ENCODE measurements around the gene FCSK. TPM values are rescaled to one million over a fixed set of nuclear protein-coding genes. Genes with fewer than 3 reads are reported as not detected.

The FCSK gene
- total and polyA plus RNA-seq, 8 donors = 11.7 to 33.6 (median 15.2) TPM

DNA sequence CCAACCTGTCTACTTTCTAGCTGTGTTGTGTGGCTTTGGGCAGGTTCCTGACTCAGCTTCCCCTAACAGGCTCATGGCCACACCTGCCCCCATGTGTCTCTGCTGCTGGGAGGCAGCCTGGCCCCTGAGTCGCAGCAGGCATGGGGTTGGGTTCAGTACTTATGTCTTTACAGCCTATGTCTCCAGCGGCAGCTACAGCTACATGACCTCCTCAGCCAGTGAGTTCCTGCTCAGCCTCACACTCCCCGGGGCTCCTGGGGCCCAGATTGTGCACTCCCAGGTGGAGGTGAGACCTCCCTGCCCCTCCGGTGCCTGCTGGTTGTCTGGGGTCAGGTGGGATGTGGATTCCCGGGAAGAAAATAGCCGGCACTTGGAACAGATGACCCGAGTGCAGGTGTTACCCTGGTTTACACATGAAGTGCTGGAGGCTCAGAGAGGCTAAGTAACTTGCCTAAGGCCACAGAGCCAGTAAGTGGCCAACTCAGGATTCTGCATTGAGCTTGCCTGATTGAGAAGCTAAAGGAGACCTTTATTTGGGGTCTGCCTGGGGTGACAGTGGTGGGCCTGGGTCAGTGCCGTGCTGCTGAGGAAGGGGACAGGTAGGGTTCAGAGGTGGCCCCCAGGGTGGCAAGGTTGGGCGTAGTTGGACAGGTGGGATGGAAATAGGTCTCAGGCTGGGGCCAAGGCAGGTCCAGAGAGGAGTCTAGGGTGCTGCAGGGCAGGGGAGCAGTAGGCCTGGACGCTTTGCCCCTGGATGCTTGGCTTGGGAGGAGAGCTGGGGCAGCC, 15.9 kb downstream of the FCSK start:
- Histone ChIP-seq H3K9me3 (no peaks in the 10 kb centered on the region), H3K36me3 (peaks cover 0 to 18% (median 2%) of the 10 kb centered on the region in 3 donors), H3K4me1 (no peaks in the 10 kb centered on the region), H3K27ac (no peak overlapping the region), H3K27me3 (no peaks in the 10 kb centered on the region), H3K4me3 (no peak overlapping the region)
- DNase-seq = peak in 1 of 6 donors; percentile 50
- 93 to 97% methylated on average over 10 of the region's 10 CpGs for WGBS, 2 donors
- intact Hi-C loops (cut with DNase I) = loop anchor here in 2 of 3 donors (5.0 to 10.0 kb wide), 2 partner anchors 73 to 76 kb away; no protein-coding TSS in a partner anchor
- TF ChIP-seq, protein P1, sequence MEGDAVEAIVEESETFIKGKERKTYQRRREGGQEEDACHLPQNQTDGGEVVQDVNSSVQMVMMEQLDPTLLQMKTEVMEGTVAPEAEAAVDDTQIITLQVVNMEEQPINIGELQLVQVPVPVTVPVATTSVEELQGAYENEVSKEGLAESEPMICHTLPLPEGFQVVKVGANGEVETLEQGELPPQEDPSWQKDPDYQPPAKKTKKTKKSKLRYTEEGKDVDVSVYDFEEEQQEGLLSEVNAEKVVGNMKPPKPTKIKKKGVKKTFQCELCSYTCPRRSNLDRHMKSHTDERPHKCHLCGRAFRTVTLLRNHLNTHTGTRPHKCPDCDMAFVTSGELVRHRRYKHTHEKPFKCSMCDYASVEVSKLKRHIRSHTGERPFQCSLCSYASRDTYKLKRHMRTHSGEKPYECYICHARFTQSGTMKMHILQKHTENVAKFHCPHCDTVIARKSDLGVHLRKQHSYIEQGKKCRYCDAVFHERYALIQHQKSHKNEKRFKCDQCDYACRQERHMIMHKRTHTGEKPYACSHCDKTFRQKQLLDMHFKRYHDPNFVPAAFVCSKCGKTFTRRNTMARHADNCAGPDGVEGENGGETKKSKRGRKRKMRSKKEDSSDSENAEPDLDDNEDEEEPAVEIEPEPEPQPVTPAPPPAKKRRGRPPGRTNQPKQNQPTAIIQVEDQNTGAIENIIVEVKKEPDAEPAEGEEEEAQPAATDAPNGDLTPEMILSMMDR (IDR thresholded peaks at IDR 0.05) = no peak
- peak in 1 of 4 donors; percentile 12 for ATAC-seq
- no peak for FAIRE-seq

DNA sequence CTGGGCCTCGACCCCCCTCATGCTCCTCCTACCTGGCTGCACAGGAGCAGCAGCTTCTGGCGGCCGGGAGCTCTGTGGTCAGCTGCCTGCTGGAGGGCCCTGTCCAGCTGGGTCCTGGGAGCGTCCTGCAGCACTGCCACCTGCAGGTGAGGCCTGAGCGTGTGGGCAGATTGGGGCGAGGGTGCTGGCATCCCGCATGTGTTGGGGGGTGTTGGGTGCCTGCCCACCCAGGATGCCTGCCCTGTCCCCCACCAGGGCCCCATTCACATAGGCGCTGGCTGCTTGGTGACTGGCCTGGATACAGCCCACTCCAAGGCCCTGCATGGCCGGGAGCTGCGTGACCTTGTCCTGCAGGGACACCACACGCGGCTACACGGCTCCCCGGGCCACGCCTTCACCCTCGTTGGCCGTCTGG, 16.5 kb downstream of the FCSK start:
- Histone ChIP-seq H3K4me1 (no peaks in the 10 kb centered on the region), H3K27me3 (no peaks in the 10 kb centered on the region), H3K9me3 (no peaks in the 10 kb centered on the region), H3K4me3 (no peak overlapping the region), H3K27ac (no peak overlapping the region), H3K36me3 (peaks cover 0 to 22% (median 6%) of the 10 kb centered on the region in 3 donors)
- FAIRE-seq (no peak), ATAC-seq (peak; percentile 33 to 85 (median 64)), DNase-seq (peak in 4 of 6 donors; percentile 18 to 80 (median 48))
- TF ChIP-seq, protein P1 (IDR thresholded peaks at IDR 0.05) = no peak
- intact Hi-C loops (cut with DNase I) = loop anchor here in 2 of 3 donors (5.0 to 10.0 kb wide), 2 partner anchors 74 to 76 kb away; no protein-coding TSS in a partner anchor
- 73 to 80% methylated on average over 17 of the region's 17 CpGs for WGBS, 2 donors

DNA sequence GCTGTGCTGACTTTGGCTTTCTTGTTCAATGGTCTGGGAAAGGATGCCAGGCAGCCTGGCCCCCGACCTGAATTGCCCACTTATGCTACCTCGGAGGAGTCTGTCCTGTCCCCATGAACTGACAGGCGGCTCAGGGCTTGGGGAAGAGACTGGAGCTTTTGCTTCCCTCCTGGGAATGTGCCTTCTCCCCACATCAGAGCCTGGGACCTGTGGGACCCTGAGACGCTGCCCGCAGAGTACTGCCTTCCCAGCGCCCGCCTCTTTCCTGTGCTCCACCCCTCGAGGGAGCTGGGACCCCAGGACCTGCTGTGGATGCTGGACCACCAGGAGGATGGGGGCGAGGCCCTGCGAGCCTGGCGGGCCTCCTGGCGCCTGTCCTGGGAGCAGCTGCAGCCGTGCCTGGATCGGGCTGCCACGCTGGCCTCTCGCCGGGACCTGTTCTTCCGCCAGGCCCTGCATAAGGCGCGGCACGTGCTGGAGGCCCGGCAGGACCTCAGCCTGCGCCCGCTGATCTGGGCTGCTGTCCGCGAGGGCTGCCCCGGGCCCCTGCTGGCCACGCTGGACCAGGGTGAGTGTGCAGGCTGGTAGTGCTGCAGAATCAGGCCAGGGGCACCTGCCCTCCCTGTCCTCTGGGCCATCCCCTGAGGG, 18.5 kb downstream of the FCSK start:
- H3K27me3 ChIP-seq = no peaks in the 10 kb centered on the region
- intact Hi-C loops (cut with DNase I) = loop anchor here in 2 of 3 donors (5.0 to 10.0 kb wide), 2 partner anchors 76 to 78 kb away; no protein-coding TSS in a partner anchor
- no peak for FAIRE-seq
- H3K27ac ChIP-seq = no peak overlapping the region
- TF ChIP-seq, protein P1 (IDR thresholded peaks at IDR 0.05) = no peak
- no peak overlapping the region for H3K4me3 ChIP-seq
- peaks cover 0 to 22% (median 6%) of the 10 kb centered on the region in 3 donors for H3K36me3 ChIP-seq
- ATAC-seq = no peak
- H3K9me3 ChIP-seq = no peaks in the 10 kb centered on the region
- WGBS, 2 donors = 92 to 93% methylated on average over 28 of the region's 28 CpGs
- DNase-seq = peak in 1 of 6 donors; percentile 71
- peaks cover 0 to 3% (median 0%) of the 10 kb centered on the region in 3 donors for H3K4me1 ChIP-seq

DNA sequence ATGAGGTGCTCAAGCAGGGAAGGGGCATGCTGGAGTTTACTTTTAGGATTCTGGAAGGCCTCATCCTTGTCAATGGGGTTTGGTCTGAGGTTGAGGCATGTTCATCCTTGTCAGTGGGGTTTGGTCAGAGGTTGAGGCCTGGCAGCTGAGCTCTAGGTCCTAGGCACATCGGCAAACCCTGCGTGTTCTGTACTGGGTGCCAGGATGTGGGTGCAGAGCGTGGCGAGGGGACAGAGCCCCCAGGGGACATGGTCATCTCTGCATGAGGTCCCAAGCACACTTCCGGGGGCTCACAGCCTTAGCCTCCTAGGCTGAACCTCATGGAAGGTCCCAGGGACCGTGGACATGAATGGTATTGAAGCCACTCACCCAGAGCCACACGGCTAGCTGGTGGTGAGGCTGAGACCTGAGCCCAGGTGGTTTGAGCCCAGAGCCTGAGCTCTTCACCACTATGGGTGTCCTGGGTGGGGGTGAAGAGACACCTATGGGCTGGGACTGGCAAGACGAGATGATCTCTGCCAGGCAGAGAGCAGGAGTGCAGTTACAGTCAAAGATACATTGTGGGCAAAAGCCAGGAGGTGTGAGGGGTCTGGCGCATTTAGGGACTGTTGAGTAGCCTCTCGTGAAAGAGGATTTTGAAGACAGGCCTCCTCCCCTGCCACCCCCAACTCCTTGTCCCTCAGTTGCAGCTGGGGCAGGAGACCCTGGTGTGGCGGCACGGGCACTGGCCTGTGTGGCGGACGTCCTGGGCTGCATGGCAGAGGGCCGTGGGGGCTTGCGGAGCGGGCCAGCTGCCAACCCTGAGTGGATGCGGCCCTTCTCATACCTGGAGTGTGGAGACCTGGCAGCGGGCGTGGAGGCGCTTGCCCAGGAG, 19.3 kb downstream of the FCSK start:
- Histone ChIP-seq H3K36me3 (peaks cover 0 to 20% (median 6%) of the 10 kb centered on the region in 3 donors), H3K27me3 (no peaks in the 10 kb centered on the region), H3K4me3 (no peak overlapping the region), H3K9me3 (no peaks in the 10 kb centered on the region), H3K27ac (no peak overlapping the region), H3K4me1 (peaks cover 0 to 3% (median 0%) of the 10 kb centered on the region in 3 donors)
- DNase-seq (peak in 1 of 6 donors; percentile 68), ATAC-seq (no peak), FAIRE-seq (no peak)
- 93% methylated on average over 20 to 21 of the region's 21 CpGs for WGBS, 2 donors
- TF ChIP-seq, protein P1 (IDR thresholded peaks at IDR 0.05) = no peak
- intact Hi-C loops (cut with DNase I) = loop anchor here in 2 of 3 donors (5.0 to 10.0 kb wide), 2 partner anchors 76 to 79 kb away; no protein-coding TSS in a partner anchor
